HG03457 (cell line): ENCODE data around the gene EDRF1.
"Not testable (repeated sequence)": the region's sequence is repeated elsewhere in the genome, so short reads cannot be mapped to it uniquely, and the experiment has no call there.

Experiments
- ATAC-seq: cut with Tn5 transposase; IDR thresholded peaks from one replicate; pipeline ENCODE4 v1.9.1; 2021; ENCODE audit warnings: moderate number of reproducible peaks; ENCODE audit not compliant: unreplicated experiment

EDRF1 gene, protein sequence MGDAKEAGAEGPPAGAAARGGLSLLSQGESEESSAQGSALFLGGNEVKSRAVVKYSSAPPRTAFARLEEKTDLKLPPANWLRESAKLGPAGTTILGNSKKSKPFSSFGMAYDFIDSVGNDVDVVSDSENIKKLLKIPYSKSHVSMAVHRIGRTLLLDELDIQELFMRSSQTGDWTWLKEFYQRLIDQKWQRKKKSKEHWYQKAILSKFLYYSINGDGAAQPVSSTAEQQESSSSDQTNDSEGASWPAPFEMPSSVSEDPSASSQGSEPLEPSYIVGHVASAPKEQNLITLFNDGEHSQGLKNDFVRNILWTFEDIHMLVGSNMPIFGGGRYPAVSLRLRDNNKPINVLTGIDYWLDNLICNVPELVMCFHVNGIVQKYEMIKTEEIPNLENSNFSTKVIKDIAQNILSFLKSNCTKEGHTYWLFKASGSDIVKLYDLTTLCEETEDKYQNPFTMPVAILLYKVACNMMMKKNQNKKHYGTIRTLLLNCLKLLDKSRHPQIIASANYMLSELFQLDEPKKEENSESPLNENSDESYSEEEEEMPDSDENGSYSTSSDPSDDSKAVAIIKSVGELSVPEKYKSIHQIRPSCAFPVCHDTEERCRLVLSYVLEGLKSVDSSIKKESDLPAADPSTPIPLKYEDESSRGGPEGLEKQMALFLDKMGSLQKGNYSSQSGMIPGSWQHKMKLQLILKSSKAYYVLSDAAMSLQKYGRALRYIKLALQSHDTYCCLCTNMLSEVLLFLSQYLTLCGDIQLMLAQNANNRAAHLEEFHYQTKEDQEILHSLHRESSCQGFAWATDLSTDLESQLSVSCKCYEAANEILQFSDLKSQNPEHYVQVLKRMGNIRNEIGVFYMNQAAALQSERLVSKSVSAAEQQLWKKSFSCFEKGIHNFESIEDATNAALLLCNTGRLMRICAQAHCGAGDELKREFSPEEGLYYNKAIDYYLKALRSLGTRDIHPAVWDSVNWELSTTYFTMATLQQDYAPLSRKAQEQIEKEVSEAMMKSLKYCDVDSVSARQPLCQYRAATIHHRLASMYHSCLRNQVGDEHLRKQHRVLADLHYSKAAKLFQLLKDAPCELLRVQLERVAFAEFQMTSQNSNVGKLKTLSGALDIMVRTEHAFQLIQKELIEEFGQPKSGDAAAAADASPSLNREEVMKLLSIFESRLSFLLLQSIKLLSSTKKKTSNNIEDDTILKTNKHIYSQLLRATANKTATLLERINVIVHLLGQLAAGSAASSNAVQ

GRCh38 chr10:125719173-125720001 is at the start of gene EDRF1:
TSS of gene EDRF1 (plus strand) at chr10:125719709. CDS start at chr10:125719808, 99 bp downstream.
- peak; percentile 84 for ATAC-seq

GRCh38 chr10:125672884-125673283 is 46.6 kb upstream of the EDRF1 start:
- no peak for ATAC-seq

DNA sequence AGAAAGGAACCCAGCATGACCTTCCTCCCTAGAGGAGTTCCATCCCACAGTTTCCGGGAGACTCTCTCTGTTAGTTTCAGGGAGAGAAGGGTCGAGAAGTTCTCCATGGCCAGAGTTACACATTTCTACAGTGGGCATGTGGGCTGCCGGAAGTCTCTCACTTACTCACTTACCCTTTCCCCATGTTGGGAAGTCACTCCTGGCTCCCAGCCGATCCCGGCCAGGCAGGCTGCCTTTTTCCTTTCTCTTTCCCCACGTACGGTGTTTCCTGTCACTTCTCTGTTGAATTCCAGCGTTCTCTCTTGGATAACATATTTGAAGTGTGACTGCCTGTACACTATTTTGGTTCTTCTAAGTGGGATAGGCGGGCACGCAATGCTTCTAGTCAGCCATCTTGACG is 40.1 kb upstream of the EDRF1 start:
- ATAC-seq, result no peak

GRCh38 chr10:125683063-125683462 is 36.4 kb upstream of the EDRF1 start, which contains the start of gene TEX36:
TSS of gene TEX36 (minus strand) at chr10:125683163. CDS start at chr10:125682989, 174 bp downstream.
- ATAC-seq, result no peak

GRCh38 chr10:125683821-125684220 is 35.7 kb upstream of the EDRF1 start:
- no peak for ATAC-seq

GRCh38 chr10:125684581-125684980 is 34.9 kb upstream of the EDRF1 start:
- no peak for ATAC-seq

DNA sequence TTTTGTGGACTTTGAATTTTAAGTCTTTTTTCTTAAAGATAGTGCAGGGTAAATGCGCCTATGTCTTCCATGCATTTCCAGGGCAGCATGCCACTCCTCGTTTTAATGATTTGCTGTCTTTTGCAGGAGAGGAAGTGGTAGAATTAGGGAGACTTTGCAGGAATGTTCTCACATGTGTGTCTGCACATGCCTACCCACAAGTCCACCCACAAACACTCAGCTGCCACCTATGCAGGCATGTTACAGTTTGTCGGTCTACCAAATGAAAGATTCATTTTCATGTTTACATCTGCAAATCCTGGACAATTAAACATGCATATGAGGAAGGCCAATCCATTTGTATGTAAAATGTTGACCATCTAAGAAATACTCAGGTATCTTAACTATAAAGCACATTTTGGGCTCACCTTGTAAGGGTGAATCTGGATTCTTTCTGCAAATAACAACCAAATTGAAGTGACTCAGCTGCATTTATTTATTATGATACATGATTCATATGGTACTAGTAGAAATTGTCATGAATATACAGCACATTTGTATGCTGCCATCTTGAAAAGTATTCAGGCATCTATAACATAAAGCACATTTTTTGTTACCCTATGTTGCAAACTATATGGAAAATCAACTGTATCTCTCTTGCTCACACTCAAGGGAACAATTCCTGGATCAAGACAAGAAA is 31.9 kb upstream of the EDRF1 start:
- ATAC-seq, result no peak

GRCh38 chr10:125689955-125690569 is 29.4 kb upstream of the EDRF1 start:
- ATAC-seq, result no peak

DNA sequence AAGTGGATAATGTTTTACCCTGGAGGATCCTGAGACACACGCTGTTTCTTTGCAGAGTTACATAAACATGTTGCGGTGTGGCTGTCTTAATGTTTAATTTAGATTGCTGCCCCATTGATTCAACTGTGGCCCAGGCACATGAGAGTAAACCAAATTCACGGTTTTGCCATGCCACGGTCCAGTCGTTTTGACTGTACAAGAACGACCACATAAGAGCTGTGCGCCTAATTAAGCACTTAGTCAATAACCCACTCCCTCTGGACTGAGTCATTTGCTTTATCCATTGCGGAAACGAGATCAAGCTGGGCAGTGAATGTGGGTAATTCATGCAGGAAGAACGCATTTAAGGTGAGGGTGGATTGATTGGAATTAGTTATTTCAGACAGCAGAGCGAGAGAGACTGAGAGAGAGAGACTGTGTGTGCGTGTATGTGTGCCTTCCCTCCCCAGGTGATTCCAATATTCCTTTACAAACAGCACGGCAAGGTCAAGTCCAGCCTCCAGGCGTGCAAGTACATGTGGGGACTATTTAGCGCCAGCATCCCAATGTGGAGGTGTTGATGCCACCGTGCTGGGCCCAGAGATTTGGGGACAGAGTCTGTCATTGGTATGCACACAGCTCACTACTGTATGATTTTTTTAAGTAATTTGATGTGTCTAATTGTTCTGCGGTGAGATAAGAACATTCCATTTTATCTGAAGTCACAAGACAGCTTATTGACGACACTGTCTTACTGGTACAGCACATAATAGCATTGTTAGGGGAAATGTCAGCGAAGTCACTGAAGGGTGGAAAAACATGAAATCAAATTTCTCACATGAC is 28.1 kb upstream of the EDRF1 start:
- peak; percentile 79 for ATAC-seq

GRCh38 chr10:125692196-125692595 is 27.3 kb upstream of the EDRF1 start:
- no peak for ATAC-seq

GRCh38 chr10:125692601-125693523 is 26.6 kb upstream of the EDRF1 start:
- no peak for ATAC-seq

DNA sequence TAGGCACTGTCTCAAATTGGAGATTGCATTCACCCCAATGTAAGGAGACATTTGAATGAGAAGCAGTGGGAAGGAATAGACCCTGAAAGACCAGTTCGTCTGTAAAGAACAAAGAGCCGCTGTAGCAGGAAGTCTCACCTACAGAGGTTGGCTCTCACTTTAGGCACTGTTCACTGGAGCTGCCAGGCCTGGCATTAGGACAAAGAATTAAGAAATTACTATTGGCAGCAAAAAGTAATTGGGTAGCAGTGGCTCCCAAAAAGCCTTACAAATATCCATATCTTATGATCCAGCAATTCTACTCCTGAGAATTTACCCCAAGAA is 26.0 kb upstream of the EDRF1 start:
- ATAC-seq, result no peak

- no peak for ATAC-seq
These were observed 24.6 kb upstream of the EDRF1 start for GRCh38 chr10:125694883-125695282.

DNA sequence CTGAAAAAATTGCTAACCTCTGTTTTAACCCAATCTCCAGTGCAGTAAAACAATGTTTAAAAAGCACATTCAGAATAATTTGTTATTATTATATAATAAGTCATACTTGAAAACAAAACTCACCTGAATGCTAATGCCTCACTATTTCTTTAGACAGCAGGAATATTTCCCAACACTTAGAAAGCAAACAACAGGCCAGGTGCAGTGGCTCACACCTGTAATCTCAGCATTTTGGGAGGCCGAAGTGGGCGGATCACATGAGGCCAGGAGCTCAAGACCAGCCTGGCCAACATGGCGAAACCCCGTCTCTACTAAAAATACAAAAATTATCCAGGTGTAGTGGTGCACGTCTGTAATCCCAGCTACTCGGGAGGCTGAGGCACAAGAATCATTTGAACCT is 22.6 kb upstream of the EDRF1 start:
- ATAC-seq, result not testable (repeated sequence)

- ATAC-seq, result no peak
These were observed 21.0 kb upstream of the EDRF1 start for GRCh38 chr10:125698481-125698998.

GRCh38 chr10:125699562-125700143 is 19.9 kb upstream of the EDRF1 start:
- no peak for ATAC-seq
